ENCODE data around the gene ENDOV. TPM values are rescaled to one million over a fixed set of nuclear protein-coding genes. Genes with fewer than 3 reads are reported as not detected.

Gene ENDOV
- total and polyA plus RNA-seq, 2 experiments from 2014 or later: 21.2 to 33.8 TPM

DNA sequence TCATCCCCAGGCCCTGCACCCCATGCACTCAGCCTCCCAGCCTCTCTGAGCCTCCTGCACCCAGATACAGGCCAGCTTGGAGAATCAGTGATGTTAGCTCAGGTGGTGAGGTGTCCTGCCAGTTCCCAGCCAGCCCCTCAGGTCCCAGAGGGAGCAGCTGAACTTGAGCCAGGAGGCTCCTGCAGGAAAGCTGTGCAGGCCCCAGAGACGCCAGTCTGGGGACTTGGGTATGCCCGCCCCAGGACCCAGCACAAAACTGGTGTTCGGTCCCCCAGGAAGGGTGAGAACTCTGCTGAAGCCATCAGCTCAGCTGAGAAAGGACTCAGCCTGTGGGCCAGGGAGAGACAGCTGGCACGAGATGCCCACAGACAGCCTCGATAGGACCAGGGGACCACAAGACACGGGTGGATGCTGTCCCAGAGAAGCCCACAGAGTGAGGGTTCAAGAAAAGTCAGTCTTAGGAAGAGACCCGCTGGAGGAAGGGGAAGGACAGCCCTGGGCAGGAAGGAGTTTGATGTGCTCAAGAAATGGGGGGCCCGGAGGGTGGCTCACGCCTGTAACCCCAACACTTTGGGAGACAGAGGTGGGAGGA, 11.0 kb downstream of the ENDOV start:
- Histone ChIP-seq H3K36me3 (replicated peaks; ENCODE audit: insufficient read depth, low read depth) (no peaks in the 10 kb centered on the region), H3K9me3 (ENCODE audit: low read depth) (no peaks in the 10 kb centered on the region), H3K4me1 (ENCODE audit: insufficient read depth) (no peaks in the 10 kb centered on the region), H3K9me2 (replicated peaks; ENCODE audit: insufficient read depth) (no peaks in the 10 kb centered on the region), H3K79me2 (no peaks in the 10 kb centered on the region), H3K4me2 (no peak overlapping the region), H2AFZ (no peak overlapping the region), H3K4me3 (no peak overlapping the region), H3K27ac (no peak overlapping the region), H4K20me1 (ENCODE audit: insufficient read depth, poor library complexity, severe bottlenecking) (no peaks in the 10 kb centered on the region), H3K27me3 (no peaks in the 10 kb centered on the region)
- DNase-seq (ENCODE audit: low spot score): no peak
- no peak for TF ChIP-seq EZH2 (IDR thresholded peaks at IDR 0.05; ENCODE audit: borderline replicate concordance)
- TF ChIP-seq EZH2phosphoT487 (IDR thresholded peaks at IDR 0.05; ENCODE audit: low read depth, severe bottlenecking, unreplicated experiment): no peak
- TF ChIP-seq CTCF (IDR thresholded peaks at IDR 0.05; ENCODE audit: poor library complexity): no peak
- 88% methylated on average over 9 of the region's 9 CpGs for whole genome bisulfite sequencing (ENCODE audit: low lambda C conversion rate, missing lambda C conversion rate)

- H3K9me3 ChIP-seq (ENCODE audit: low read depth): no peaks in the 10 kb centered on the region
- H2AFZ ChIP-seq: no peak overlapping the region
- H3K27me3 ChIP-seq: no peaks in the 10 kb centered on the region
- WGBS (ENCODE audit: low lambda C conversion rate, missing lambda C conversion rate): 45% methylated on average over 24 of the region's 24 CpGs
- no peaks in the 10 kb centered on the region for H4K20me1 ChIP-seq (ENCODE audit: insufficient read depth, poor library complexity, severe bottlenecking)
- no peaks in the 10 kb centered on the region for H3K9me2 ChIP-seq (replicated peaks; ENCODE audit: insufficient read depth)
- H3K4me1 ChIP-seq (ENCODE audit: insufficient read depth): no peaks in the 10 kb centered on the region
- TF ChIP-seq CTCF (IDR thresholded peaks at IDR 0.05; ENCODE audit: poor library complexity): peak; percentile 93
- no peak for TF ChIP-seq EZH2phosphoT487 (IDR thresholded peaks at IDR 0.05; ENCODE audit: low read depth, severe bottlenecking, unreplicated experiment)
- TF ChIP-seq EZH2 (IDR thresholded peaks at IDR 0.05; ENCODE audit: borderline replicate concordance): no peak
- no peak overlapping the region for H3K4me2 ChIP-seq
- peak; percentile 90 for DNase-seq (ENCODE audit: low spot score)
- H3K36me3 ChIP-seq (replicated peaks; ENCODE audit: insufficient read depth, low read depth): no peaks in the 10 kb centered on the region
- H3K79me2 ChIP-seq: no peaks in the 10 kb centered on the region
- no peak overlapping the region for H3K4me3 ChIP-seq
- no peak overlapping the region for H3K27ac ChIP-seq
Observed at GRCh38 chr17:80426671-80427326, 11.8 kb downstream of the ENDOV start.

GRCh38 chr17:80427366-80428282, 12.7 kb downstream of the ENDOV start:
- no peak for TF ChIP-seq CTCF (IDR thresholded peaks at IDR 0.05; ENCODE audit: poor library complexity)
- no peak for TF ChIP-seq EZH2phosphoT487 (IDR thresholded peaks at IDR 0.05; ENCODE audit: low read depth, severe bottlenecking, unreplicated experiment)
- no peak for TF ChIP-seq EZH2 (IDR thresholded peaks at IDR 0.05; ENCODE audit: borderline replicate concordance)
- Histone ChIP-seq H3K4me3 (no peak overlapping the region), H3K4me2 (no peak overlapping the region), H2AFZ (no peak overlapping the region), H3K36me3 (replicated peaks; ENCODE audit: insufficient read depth, low read depth) (no peaks in the 10 kb centered on the region), H3K79me2 (no peaks in the 10 kb centered on the region), H3K9me3 (ENCODE audit: low read depth) (no peaks in the 10 kb centered on the region), H3K27me3 (no peaks in the 10 kb centered on the region), H3K27ac (no peak overlapping the region), H3K9me2 (replicated peaks; ENCODE audit: insufficient read depth) (no peaks in the 10 kb centered on the region), H3K4me1 (ENCODE audit: insufficient read depth) (no peaks in the 10 kb centered on the region), H4K20me1 (ENCODE audit: insufficient read depth, poor library complexity, severe bottlenecking) (no peaks in the 10 kb centered on the region)
- WGBS (ENCODE audit: low lambda C conversion rate, missing lambda C conversion rate): 88% methylated on average over 27 of the region's 27 CpGs
- no peak for DNase-seq (ENCODE audit: low spot score)

Measured in hepatocyte (in vitro differentiated cells).